GM15510 (cell line): Measurements from ENCODE around the gene ING3.

Experiments used
- POLR2A ChIP-seq: IDR thresholded peaks from 3 replicates; pipeline ENCODE4 v1.6.1; 2011; ENCODE audit warnings: borderline replicate concordance; ENCODE audit not compliant: insufficient read length; ENCODE audit errors: extremely low read depth

The ING3 gene, protein sequence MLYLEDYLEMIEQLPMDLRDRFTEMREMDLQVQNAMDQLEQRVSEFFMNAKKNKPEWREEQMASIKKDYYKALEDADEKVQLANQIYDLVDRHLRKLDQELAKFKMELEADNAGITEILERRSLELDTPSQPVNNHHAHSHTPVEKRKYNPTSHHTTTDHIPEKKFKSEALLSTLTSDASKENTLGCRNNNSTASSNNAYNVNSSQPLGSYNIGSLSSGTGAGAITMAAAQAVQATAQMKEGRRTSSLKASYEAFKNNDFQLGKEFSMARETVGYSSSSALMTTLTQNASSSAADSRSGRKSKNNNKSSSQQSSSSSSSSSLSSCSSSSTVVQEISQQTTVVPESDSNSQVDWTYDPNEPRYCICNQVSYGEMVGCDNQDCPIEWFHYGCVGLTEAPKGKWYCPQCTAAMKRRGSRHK

DNA sequence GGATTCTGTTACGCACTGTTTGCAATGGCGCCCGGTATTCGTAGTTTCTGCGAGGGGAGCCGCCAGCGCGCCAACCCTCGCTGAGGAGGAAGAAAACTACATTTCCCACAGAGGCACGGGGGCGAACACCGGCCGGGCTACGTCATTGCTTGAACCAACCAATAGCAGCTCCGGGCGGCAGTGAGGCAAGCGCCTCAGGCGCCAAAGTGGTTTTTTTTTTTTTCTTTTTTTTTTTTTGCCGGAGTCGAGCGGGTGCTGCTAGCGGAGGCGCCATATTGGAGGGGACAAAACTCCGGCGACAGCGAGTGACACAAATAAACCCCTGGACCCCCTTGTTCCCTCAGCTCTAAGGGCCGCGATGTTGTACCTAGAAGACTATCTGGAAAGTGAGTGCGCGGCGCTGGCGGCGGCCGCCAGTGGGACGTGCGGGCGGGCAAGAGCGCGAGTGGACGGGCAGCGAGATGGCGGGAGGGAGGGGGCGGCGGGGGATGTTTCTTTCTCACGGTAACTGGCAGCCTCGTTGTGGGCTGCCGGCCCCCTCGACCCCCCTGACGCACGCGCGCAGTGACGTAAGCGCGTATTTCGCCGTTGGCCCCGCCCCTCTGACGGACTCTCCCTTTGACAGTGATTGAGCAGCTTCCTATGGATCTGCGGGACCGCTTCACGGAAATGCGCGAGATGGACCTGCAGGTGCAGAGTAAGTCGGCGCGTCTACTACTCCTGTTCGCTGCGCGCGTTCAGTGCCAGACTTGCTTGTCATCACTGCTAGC, at the start of gene ING3:
Gene ING3, plus strand, starts transcription at position 239 of the 770 bp plus-strand sequence. Its CDS starts 120 bp downstream, at position 359.
- TF ChIP-seq POLR2A = peak; percentile 69

DNA sequence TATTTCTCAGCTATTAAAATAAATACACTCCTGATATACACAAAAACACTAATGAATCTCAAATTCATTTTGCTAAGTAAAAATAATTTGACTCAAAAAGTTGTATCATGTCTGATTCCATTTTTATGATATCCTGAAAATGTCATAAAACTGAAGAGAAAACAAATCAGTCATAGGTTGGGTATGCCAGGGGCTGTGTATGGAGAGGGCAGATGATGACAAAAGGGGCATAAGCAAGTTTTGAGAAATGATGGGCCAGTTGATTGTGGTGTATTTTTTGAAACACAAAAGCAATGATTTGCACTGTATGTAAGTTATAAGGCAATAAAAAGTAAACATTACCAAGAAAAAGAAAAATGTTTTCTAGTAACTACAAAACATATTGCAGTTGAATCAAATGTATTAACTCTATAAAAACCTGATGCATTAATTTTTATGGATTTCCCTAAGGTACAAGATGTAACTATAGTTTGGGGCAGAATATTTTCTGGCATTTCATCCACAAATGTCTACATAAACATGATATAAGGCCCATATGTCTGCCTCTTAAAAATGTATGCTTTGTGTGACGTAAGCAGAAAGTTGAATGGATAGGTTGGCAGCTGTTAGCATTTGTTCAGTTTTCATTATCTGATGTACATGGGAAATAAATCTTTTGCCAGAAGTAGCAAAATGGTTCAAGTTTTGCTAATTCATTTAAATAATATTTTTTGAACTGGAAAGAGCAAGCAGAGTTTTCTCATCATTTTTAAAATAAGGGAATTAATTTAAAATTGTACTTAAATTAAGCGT, 35.1 kb upstream of the ING3 start:
- TF ChIP-seq POLR2A = no peak

DNA sequence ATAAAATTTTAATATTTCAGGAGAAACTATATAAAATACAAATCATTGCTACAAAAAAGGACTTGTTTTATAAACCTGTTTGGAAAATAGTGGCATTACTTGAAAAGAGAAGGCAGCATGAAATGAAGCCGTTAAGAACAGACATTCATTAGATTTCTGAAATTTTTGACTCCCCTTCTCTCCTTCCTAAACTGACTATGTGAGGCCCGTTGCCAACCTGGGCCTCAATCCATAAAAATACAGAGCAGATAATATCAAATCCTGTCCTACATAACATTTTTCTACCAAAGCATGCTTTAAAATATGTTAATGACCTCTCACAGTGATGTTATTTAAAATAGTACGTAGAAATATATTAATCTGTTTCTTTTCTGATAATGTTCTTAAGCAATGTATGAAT, 34.5 kb upstream of the ING3 start:
- TF ChIP-seq POLR2A = no peak

DNA sequence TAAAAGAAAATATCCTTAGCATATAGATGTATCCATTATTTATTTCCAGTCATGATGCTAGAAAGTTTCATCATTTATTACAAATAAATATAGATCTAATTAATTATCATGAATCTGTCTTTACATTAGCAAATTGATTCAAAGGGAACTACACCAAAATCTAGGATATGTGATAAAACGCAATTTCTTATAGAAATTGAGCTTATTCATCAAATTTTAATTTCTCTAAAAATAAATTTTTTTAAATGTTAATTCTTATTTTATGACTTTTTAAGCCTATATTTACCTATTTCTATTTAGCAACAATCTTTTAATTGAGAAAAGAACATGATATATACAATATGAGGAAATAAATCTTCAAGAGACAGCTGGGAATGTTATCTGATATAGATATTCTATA, 34.0 kb upstream of the ING3 start:
- no peak for TF ChIP-seq POLR2A

DNA sequence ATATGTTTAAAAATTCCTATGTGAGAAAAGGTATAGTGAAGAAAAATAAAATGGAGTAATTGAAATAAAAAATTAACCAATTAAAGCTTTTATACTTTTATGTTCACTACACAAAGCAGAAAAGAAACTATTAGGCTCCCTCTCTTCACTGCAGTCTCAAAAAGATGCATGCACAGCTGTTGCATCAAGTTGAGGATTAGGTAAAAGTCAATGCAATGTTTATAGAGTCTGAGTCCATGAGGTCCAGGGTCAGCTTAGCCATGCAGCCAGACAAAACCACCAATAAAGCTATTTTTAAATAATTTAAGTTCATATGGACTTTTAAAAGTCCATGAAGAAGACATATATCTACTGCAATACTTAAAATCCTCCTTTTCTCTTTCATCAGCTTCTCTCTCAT, 31.1 kb upstream of the ING3 start:
- TF ChIP-seq POLR2A = no peak

DNA sequence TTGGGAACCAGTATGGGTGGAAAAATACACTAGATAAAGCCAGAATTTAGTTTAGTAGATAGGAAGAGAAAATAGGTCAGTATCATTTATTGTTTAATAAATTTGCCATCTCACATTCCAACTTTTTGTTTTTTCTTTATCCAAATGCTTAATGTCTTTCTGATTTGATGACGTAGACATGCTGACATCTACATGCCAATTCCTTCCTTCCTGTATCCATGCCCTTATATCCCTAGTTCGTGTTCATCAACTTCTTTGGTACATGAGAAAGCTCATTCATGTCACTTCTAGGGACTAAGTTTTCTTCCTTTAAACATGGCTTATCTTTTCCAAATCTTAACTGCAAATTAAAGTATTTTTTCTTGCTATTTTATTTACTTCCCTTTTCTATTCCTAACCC, 30.5 kb upstream of the ING3 start:
- TF ChIP-seq POLR2A = no peak

DNA sequence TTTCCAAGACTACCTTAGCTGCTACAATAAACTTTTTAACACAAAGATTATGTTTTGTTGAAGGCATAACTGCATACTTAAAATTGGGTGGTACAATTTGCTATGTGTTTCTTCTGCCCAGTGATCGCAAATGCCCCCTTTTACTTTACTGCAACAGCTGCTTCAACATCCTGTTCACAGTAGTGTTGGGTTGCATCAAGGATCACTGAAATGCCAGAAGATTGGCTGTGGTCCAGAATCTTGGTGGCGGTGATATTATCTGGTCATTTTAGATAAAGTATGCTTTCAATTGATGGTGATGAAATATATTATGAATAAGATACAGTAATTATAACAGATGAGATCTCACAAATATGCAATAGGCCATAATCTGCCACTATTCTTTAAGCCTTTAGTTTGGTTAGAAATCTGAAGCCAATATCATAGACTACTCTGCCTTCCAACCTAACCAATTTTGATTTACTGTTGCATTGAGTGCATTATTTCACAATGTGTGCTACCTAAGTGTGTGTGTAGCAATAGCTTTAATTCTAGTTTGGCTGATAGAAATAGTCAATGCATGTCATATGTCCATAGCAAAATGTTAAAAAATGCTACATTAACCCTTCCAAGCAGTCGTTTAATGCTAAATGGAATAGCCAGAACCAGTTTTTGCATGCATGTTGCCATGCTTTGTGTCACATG, 29.8 kb upstream of the ING3 start:
- TF ChIP-seq POLR2A = no peak

DNA sequence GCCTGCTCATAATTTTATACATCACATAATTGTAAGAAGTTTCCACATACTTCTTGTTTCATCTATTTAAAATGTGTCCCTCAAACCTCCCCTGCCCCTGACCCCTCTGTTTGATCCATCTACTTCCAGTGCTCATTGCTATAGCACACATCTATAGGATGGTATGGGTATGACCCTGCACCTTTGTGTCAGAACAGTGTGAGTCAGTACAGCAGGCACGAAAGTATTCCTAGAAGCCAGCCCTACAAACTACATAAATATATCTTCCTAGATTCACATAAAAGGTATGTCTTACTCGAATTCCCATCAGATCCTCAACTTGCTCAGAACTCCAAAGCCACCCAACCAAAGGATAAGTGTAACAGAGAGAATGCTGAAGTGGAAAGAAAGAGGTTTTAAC, 25.7 kb upstream of the ING3 start:
- no peak for TF ChIP-seq POLR2A

DNA sequence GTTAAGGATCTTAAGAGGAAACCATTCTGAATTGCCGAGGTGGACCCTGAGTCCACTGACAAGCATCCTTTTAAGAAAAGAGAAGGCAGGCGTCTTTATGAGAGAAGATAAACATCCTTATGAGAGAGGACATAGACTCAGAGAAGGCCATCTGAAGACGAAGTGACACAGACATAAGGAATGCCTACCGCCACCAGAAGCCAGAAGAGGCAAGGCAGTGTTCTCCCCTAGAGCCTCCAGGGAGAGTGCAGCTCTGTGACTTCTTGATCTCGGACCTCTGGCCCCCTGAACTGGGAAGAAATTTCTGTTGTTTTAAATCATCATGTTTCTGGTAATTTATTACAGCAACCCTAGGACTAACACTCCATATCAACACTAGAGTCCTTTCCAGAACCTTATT, 25.2 kb upstream of the ING3 start:
- TF ChIP-seq POLR2A = no peak

DNA sequence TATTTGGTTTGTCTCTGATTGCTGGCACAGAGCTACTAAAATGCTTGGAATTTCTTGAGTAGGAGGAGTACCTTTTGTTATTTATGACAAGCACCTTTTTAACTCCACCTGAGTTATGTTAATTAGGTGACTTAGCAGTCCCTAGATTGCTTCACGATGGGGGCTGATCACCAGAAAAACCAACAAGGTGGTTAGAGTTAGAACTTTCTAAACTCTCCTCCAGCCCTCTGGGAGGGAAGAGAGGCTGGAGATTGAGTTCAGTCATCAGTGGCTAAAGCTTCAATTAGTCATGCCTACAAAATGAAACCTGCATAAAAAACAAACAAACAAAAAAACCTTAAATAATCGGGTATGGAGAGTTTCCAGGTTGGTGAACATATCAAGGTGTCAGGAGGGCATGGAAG, 23.6 kb upstream of the ING3 start:
- TF ChIP-seq POLR2A = no peak

DNA sequence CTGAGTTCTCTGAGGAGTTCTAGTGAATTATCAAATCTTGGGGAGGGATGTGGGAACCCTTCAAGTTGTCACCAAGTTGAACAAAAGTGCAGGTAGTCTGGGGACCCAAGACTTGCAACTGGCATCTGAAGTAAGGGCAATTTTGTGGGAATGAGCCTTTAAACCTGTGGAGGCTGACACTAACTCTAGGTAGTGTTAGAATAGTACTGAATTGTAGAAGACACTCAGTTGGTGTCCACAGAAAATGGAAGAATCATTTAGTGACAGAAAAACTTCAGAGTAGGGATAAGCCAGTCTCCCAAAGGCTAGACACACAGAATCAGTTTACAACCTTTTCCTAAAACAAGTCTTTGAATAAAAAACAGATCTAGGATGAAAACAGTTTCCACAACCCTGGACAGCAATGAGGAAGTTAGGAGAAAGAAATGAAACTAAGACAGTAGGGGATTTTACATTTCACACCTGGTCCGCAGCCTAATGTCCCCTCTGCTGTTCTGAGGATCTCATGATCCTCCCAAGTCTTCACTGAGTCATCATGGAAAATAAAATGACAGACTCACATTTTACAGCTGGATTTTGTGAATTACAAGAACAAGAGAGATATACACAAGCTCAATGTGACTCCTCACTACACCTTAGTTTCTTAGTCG, 23.0 kb upstream of the ING3 start:
- no peak for TF ChIP-seq POLR2A

DNA sequence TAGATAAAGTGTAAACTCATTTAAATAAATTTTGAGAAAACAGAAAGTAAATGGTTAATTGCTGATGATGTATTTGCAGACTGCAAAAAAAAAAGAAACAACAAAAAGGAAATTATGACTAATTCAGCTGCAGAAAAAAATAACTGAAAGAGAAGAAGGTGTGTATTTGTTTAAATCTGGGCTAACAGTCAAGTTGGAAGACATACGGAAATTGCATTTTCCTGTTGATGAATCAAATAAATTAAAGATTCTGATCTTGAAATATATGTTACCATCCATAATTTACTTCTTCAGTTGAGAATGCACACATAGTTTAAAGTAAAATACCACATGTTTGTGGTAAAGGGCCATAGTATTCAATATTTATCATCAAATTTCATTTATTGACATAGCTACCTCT, 19.3 kb upstream of the ING3 start:
- no peak for TF ChIP-seq POLR2A

DNA sequence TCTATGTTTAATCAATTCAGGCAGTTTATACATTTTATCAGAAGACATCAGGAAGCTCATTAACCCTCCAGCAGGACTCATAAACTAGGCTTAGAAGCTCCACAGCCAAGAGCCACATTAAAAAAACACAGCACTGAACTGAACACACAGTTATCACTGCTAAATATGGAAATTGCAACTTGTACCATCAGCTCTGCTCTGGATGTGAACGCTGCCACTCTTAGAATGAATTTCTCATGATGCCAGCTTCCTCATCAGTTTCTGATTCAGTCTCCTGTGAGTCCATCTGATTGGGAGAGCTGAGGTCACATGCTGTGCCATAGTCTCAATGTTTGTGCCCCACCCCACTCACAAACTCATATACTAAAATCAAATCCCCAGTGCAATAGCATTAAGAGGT, 17.1 kb upstream of the ING3 start:
- TF ChIP-seq POLR2A = no peak

DNA sequence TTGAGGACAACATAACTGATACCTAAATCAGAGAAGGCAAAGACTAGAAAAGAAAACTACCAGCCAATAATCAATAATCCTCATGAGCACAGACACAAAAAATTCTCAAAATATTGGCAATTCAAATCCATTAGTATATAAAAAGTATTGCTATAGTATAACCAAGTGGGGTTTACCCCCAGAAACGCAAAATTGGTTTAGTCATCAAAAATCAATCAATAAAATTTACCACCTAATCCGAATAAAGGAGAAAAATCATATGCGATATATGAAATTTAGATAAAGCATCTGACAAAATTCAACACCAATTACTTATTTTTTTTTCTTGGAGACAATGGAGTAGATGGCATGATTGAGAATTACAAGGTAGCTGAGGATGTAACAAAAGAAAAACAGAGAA, 11.2 kb upstream of the ING3 start:
- TF ChIP-seq POLR2A = no peak

DNA sequence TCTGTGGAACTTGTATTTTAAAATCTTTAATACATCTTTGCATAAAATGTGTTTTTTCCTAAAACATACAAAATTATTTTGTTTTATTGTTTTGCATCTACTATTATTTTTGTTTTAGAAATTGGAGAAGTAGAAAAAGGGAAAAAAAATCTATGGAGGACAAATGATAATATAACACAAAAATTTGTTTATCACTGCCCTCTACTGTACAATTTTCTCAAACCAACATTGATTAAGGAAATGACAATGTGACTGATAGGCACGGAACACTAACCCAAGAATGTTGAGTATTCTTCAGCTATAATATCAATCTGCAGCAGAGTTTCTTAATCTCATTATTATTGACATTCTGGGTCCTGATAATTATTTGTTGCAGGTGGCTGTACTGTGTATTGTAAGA, 9.5 kb upstream of the ING3 start:
- TF ChIP-seq POLR2A = no peak

DNA sequence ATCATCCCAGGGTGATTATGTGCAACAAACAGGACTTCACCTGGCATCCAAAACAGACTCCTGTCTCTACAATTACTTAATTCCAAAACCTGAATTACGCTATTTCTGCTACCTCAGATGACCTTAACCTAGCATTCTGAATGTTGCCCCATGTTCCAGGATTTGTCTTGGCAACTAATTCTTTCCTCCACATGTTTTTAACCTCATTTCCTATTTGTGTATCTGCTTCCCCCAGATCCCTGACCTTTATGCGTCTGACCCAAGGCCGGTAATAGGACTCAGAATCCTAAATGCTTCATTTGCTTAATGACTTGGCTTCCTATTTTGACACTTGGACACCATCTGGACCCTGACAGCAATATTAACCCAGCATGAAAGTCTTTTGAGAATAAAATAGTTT, 8.7 kb upstream of the ING3 start:
- no peak for TF ChIP-seq POLR2A
